ENCODE data around the gene YIF1A. TPM values are rescaled to one million over a fixed set of nuclear protein-coding genes. Genes with fewer than 3 reads are reported as not detected.

YIF1A gene
- total and polyA plus RNA-seq, 2 donors (not counting 3 experiments of a cell fraction or from before 2014, with no cell fraction given): 104 to 271 TPM

DNA sequence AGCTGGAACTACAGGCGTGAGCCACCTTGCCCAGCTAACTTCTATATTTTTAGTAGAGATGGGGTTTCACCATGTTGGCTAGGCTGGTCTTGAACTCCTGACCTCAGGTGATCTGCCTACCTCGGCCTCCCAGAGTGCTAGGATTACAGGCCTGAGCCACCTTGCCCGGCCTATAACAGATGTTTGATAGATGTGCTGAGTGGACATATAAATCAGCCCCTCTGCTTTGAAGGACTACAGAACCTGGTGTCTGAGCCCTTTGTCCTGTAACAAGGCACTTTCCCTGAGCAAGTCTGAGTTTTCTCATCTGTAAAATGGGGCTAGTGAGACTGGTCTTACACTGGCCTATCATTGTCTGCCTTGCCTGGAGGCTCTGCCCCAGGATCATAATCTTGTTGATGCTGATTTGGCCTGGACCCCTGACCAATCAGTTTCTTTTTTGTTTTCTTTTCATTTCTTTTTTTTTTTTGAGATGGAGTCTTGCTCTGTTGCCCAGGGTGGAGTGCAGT lies 40.3 kb upstream of the YIF1A start:
- H3K27me3 ChIP-seq (ENCODE audit: control insufficient read depth in 2 of 2, insufficient read depth in 2 of 2, low read length in 2 of 2): no peaks in the 10 kb centered on the region
- intact Hi-C loops (cut with micrococcal nuclease): no loop called here
- BruUV-seq (replicated peaks): no TSS peak
- no peak for DNase-seq (ENCODE audit: low read depth, low spot score)
- H3K4me2 ChIP-seq (ENCODE audit: insufficient read depth, low read length): no peak overlapping the region
- H3K9me3 ChIP-seq (replicated peaks; ENCODE audit: control insufficient read depth, insufficient read depth, low read length): no peaks in the 10 kb centered on the region
- POLR2A ChIA-PET: no interaction called here
- H3K4me1 ChIP-seq (ENCODE audit: control insufficient read depth, extremely low read depth, insufficient read depth, low read length): peaks cover 7% of the 10 kb centered on the region
- H2AFZ ChIP-seq (ENCODE audit: low read depth, low read length): no peak overlapping the region
- dilution Hi-C loops (cut with MboI; ENCODE audit: extremely low pct_ligation_motif_present, low sequenced_read_pairs): no loop called here
- H3K9me1 ChIP-seq (replicated peaks; ENCODE audit: control insufficient read depth, extremely low read depth, insufficient read depth, low read length): no peaks in the 10 kb centered on the region
- CTCF ChIA-PET: interaction anchor here (0.7 to 8.7 kb wide), 8 partner anchors 9 to 107 kb away, joined by 3 to 225 read pairs (median 4); partner anchors contain the start of genes CD248 and TMEM151A
- no peak for FAIRE-seq
- no peak overlapping the region for H3K9ac ChIP-seq (replicated peaks; ENCODE audit: extremely low read depth, insufficient read depth, low read length)
- no peak overlapping the region for H3K27ac ChIP-seq (ENCODE audit: insufficient read depth, low read depth, low read length)
- H4K20me1 ChIP-seq (replicated peaks; ENCODE audit: control insufficient read depth, extremely low read depth, insufficient read depth, low read length): no peaks in the 10 kb centered on the region
- no peak overlapping the region for H3K4me3 ChIP-seq (replicated peaks in 1 of 3; ENCODE audit: insufficient read depth in 1 of 3, low read depth in 1 of 3, low read length in 3 of 3)
- no peaks in the 10 kb centered on the region for H3K36me3 ChIP-seq (ENCODE audit: control insufficient read depth in 2 of 2, extremely low read depth in 1 of 2, insufficient read depth in 2 of 2, low read length in 2 of 2)
- H3K79me2 ChIP-seq (ENCODE audit: control insufficient read depth, insufficient read depth, low read length): no peaks in the 10 kb centered on the region
- TF ChIP-seq EZH2 (IDR thresholded peaks at IDR 0.05; ENCODE audit: borderline replicate concordance, low read depth, low read length, severe bottlenecking): no peak

DNA sequence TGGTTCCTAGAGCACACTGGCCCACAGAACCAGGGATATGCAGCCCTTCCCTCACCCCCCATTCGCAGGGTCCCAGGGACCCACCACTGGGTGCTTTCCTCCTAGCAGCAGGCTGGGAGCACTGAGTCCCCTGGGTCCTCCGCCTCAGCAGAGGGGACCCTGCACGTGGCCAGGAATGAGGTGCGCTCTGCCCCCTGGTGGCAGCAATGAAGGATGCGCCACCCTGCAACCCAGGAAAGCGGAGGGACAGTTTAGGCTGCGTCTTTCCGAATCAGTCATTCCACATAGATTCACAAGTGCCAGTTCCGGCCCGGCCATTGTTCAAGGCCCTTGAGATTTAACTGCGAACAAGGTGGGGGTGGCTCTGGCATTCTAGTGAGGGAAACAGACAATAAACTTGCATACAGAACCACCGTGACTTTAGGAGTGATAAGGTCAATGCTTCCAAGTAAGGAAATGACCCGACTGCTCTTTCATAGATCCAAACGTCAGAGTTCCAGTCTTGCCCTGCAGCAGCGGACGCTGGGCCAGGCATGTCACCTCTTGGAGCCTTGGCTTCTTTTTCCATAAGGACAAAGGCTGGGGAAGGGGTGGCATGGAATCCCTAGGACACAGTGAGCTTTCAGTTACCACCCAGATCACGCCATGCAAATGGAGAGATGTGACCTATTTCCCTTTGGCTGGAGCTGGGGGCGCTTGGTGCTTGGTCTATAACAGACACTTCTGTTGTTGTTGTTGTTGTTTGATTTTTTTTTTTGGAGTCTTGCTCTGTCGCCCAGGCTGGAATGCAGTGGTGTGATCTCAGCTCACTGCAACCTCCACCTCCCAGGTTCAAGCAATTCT lies 39.6 kb upstream of the YIF1A start:
- CTCF ChIA-PET: interaction anchor here (0.7 to 8.7 kb wide), 8 partner anchors 9 to 106 kb away, joined by 3 to 225 read pairs (median 4); partner anchors contain the start of genes CD248 and TMEM151A
- H3K27ac ChIP-seq (ENCODE audit: insufficient read depth, low read depth, low read length): no peak overlapping the region
- no peaks in the 10 kb centered on the region for H3K36me3 ChIP-seq (ENCODE audit: control insufficient read depth in 2 of 2, extremely low read depth in 1 of 2, insufficient read depth in 2 of 2, low read length in 2 of 2)
- no peaks in the 10 kb centered on the region for H4K20me1 ChIP-seq (replicated peaks; ENCODE audit: control insufficient read depth, extremely low read depth, insufficient read depth, low read length)
- H3K9me1 ChIP-seq (replicated peaks; ENCODE audit: control insufficient read depth, extremely low read depth, insufficient read depth, low read length): no peaks in the 10 kb centered on the region
- H2AFZ ChIP-seq (ENCODE audit: low read depth, low read length): peak overlapping the region; percentile 64
- intact Hi-C loops (cut with micrococcal nuclease) (loop anchor here (1.0 kb wide), 2 partner anchors 8 to 16 kb away; partner anchors contain the start of gene RIN1), dilution Hi-C loops (cut with MboI; ENCODE audit: extremely low pct_ligation_motif_present, low sequenced_read_pairs) (no loop called here)
- H3K4me2 ChIP-seq (ENCODE audit: insufficient read depth, low read length): peak overlapping the region; percentile 29
- H3K27me3 ChIP-seq (ENCODE audit: control insufficient read depth in 2 of 2, insufficient read depth in 2 of 2, low read length in 2 of 2): no peaks in the 10 kb centered on the region
- no peak overlapping the region for H3K9ac ChIP-seq (replicated peaks; ENCODE audit: extremely low read depth, insufficient read depth, low read length)
- TF ChIP-seq MYC (IDR thresholded peaks at IDR 0.05; ENCODE audit: low read depth, low read length) (peak; percentile 98), GATA2 (IDR thresholded peaks at IDR 0.05; ENCODE audit: insufficient read depth, insufficient read length, low read depth, low read length) (no peak), JUN (IDR thresholded peaks at IDR 0.05; ENCODE audit: borderline replicate concordance, insufficient read depth, insufficient read length, low read depth) (no peak), POLR2AphosphoS5 (IDR thresholded peaks at IDR 0.05; ENCODE audit: insufficient read depth, low read depth, low read length) (peak; percentile 14)
- TF ChIP-seq, protein P1, sequence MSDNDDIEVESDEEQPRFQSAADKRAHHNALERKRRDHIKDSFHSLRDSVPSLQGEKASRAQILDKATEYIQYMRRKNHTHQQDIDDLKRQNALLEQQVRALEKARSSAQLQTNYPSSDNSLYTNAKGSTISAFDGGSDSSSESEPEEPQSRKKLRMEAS (IDR thresholded peaks at IDR 0.05; ENCODE audit: insufficient read depth, insufficient read length): peak; percentile 89
- TF ChIP-seq, protein P2, sequence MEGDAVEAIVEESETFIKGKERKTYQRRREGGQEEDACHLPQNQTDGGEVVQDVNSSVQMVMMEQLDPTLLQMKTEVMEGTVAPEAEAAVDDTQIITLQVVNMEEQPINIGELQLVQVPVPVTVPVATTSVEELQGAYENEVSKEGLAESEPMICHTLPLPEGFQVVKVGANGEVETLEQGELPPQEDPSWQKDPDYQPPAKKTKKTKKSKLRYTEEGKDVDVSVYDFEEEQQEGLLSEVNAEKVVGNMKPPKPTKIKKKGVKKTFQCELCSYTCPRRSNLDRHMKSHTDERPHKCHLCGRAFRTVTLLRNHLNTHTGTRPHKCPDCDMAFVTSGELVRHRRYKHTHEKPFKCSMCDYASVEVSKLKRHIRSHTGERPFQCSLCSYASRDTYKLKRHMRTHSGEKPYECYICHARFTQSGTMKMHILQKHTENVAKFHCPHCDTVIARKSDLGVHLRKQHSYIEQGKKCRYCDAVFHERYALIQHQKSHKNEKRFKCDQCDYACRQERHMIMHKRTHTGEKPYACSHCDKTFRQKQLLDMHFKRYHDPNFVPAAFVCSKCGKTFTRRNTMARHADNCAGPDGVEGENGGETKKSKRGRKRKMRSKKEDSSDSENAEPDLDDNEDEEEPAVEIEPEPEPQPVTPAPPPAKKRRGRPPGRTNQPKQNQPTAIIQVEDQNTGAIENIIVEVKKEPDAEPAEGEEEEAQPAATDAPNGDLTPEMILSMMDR (IDR thresholded peaks at IDR 0.05; ENCODE audit: extremely low read depth in 1 of 2, insufficient read depth in 1 of 2, low read depth in 1 of 2, low read length in 2 of 2): peak; percentile 93
- no peak overlapping the region for H3K4me3 ChIP-seq (replicated peaks in 1 of 3; ENCODE audit: insufficient read depth in 1 of 3, low read depth in 1 of 3, low read length in 3 of 3)
- BruUV-seq (replicated peaks): no TSS peak
- peaks cover 7% of the 10 kb centered on the region for H3K4me1 ChIP-seq (ENCODE audit: control insufficient read depth, extremely low read depth, insufficient read depth, low read length)
- H3K79me2 ChIP-seq (ENCODE audit: control insufficient read depth, insufficient read depth, low read length): no peaks in the 10 kb centered on the region
- POLR2A ChIA-PET: no interaction called here
- FAIRE-seq (peak; percentile 92), DNase-seq (ENCODE audit: low read depth, low spot score) (peak; percentile 67)
- H3K9me3 ChIP-seq (replicated peaks; ENCODE audit: control insufficient read depth, insufficient read depth, low read length): no peaks in the 10 kb centered on the region
